Endothelial cell of umbilical vein (primary cell): ENCODE measurements around the gene CNIH2. TPM values are rescaled to one million over a fixed set of nuclear protein-coding genes. Genes with fewer than 3 reads are reported as not detected.

Experiments
- BruUV-seq: library from RNA; stranded (reverse); fragments of 400-500 nt; replicated peaks from 2 replicates; lab custom pipeline; 2021; lab: Mats Ljungman, UMichigan
- CTCF ChIA-PET: fragments of 300-600, 350-600 bp; sonication (Branson Sonifier 250); formaldehyde crosslinking; loops from one replicate; lab custom pipeline; 2021; ENCODE audit warnings: antibody characterized with exemption, inconsistent platforms; lab: Charles Lee
- POLR2A ChIA-PET: fragments of 300-600, 350-600 bp; sonication (Branson Sonifier 250); formaldehyde crosslinking; loops from one replicate; lab custom pipeline; 2021; ENCODE audit warnings: antibody characterized with exemption, inconsistent platforms; lab: Charles Lee
- DNase-seq: peaks from one replicate; pipeline ENCODE4 v3.0.0-alpha.2; 2011; ENCODE audit warnings: low read depth, low spot score
- FAIRE-seq: peaks from 2 replicates; lab custom pipeline; 2011; peaks lifted over from hg19 to GRCh38; lab: Jason Lieb, UNC
- H2AFZ ChIP-seq: 2 replicates; pipeline ENCODE4 v1.6.0; 2012; ENCODE audit warnings: low read depth, low read length, control low read depth, inconsistent platforms
- H3K27ac ChIP-seq: 2 replicates; pipeline ENCODE4 v1.5.1; 2011; ENCODE audit warnings: low read depth, mild to moderate bottlenecking, control low read depth, low read length, moderate library complexity; ENCODE audit not compliant: insufficient read depth
- H3K27me3 ChIP-seq, 2 experiments: 2 replicates each; pipeline versions ENCODE4 v1.6.0 to v1.6.1; 2011; ENCODE audit warnings: low read length in 2 of 2, mixed read lengths in 1 of 2; ENCODE audit not compliant: control insufficient read depth in 2 of 2, insufficient read depth in 2 of 2
- H3K36me3 ChIP-seq, 2 experiments: 2 replicates in 1 of 2; 3 replicates in 1 of 2; pipeline ENCODE4 v1.5.1; 2011; ENCODE audit warnings: low read length in 2 of 2, mild to moderate bottlenecking in 1 of 2, moderate library complexity in 1 of 2; ENCODE audit not compliant: control insufficient read depth in 2 of 2, insufficient read depth in 2 of 2; ENCODE audit errors: extremely low read depth in 1 of 2
- H3K4me1 ChIP-seq: 3 replicates; pipeline ENCODE4 v1.5.1; 2011; ENCODE audit warnings: mild to moderate bottlenecking, low read length; ENCODE audit not compliant: control insufficient read depth, insufficient read depth; ENCODE audit errors: extremely low read depth
- H3K4me2 ChIP-seq: 2 replicates; pipeline ENCODE4 v1.6.1; 2011; ENCODE audit warnings: low read length, control low read depth, mixed read lengths; ENCODE audit not compliant: insufficient read depth
- H3K4me3 ChIP-seq, 3 experiments: fragments of 200-600 bp in 1 of 3; sonication (generic), shearing (Covaris generic) in 1 of 3; replicated peaks in 1 of 3; 2 replicates each; pipeline ENCODE4 v1.5.1; 2011 to 2016; ENCODE audit warnings: control low read depth in 3 of 3, low read length in 3 of 3, mild to moderate bottlenecking in 2 of 3, inconsistent platforms in 1 of 3, low read depth in 1 of 3, moderate library complexity in 1 of 3; ENCODE audit not compliant: insufficient read depth in 1 of 3
- H3K79me2 ChIP-seq: 2 replicates; pipeline ENCODE4 v1.6.0; 2012; ENCODE audit warnings: low read length, inconsistent platforms; ENCODE audit not compliant: control insufficient read depth, insufficient read depth
- H3K9ac ChIP-seq: replicated peaks from 2 replicates; pipeline ENCODE3; 2011; ENCODE audit warnings: low read length, control low read depth; ENCODE audit not compliant: insufficient read depth; ENCODE audit errors: extremely low read depth
- H3K9me1 ChIP-seq: replicated peaks from 3 replicates; pipeline ENCODE4 v1.6.0; 2011; ENCODE audit warnings: mild to moderate bottlenecking, low read length; ENCODE audit not compliant: control insufficient read depth, insufficient read depth; ENCODE audit errors: extremely low read depth
- H3K9me3 ChIP-seq: replicated peaks from 2 replicates; pipeline ENCODE4 v1.5.1; 2012; ENCODE audit warnings: low read length, inconsistent platforms; ENCODE audit not compliant: control insufficient read depth, insufficient read depth
- H4K20me1 ChIP-seq: replicated peaks from 2 replicates; pipeline ENCODE3; 2011; ENCODE audit warnings: mild to moderate bottlenecking, low read length; ENCODE audit not compliant: control insufficient read depth, insufficient read depth; ENCODE audit errors: extremely low read depth
- CTCF ChIP-seq, 2 donors: IDR thresholded peaks; 1 replicate in 1 of 2; 2 replicates in 1 of 2; pipeline ENCODE4 v1.5.1; 2011; ENCODE audit warnings: low read length in 2 of 2, mild to moderate bottlenecking in 2 of 2, moderate library complexity in 2 of 2, control low read depth in 1 of 2, inconsistent platforms in 1 of 2, low read depth in 1 of 2; ENCODE audit not compliant: insufficient read depth in 1 of 2; ENCODE audit errors: extremely low read depth in 1 of 2
- EZH2 ChIP-seq: IDR thresholded peaks from 2 replicates; pipeline ENCODE4 v1.6.1; 2012; ENCODE audit warnings: borderline replicate concordance, low read depth, mild to moderate bottlenecking, moderate library complexity, low read length, inconsistent platforms; ENCODE audit not compliant: severe bottlenecking
- FOS ChIP-seq: IDR thresholded peaks from 2 replicates; pipeline ENCODE4 v1.6.1; 2011; ENCODE audit warnings: mild to moderate bottlenecking, low read length, moderate library complexity, borderline replicate concordance; ENCODE audit not compliant: insufficient read depth
- GATA2 ChIP-seq: IDR thresholded peaks from 2 replicates; pipeline ENCODE4 v1.7.0; 2011; ENCODE audit warnings: low read depth, mild to moderate bottlenecking, moderate library complexity, mixed read lengths, low read length; ENCODE audit not compliant: insufficient read length, insufficient read depth
- JUN ChIP-seq: IDR thresholded peaks from 2 replicates; pipeline ENCODE4 v1.6.1; 2011; ENCODE audit warnings: borderline replicate concordance, low read depth; ENCODE audit not compliant: insufficient read length, insufficient read depth
- MAX ChIP-seq: IDR thresholded peaks from 2 replicates; pipeline ENCODE4 v1.6.1; 2011; ENCODE audit not compliant: insufficient read depth, insufficient read length
- MYC ChIP-seq: IDR thresholded peaks from one replicate; pipeline ENCODE4 v1.6.1; 2011; ENCODE audit warnings: mild to moderate bottlenecking, low read depth, low read length
- POLR2A ChIP-seq: IDR thresholded peaks from 2 replicates; pipeline ENCODE4 v1.6.1; 2012; ENCODE audit warnings: low read depth, mild to moderate bottlenecking, control low read depth, low read length
- POLR2AphosphoS5 ChIP-seq: IDR thresholded peaks from 2 replicates; pipeline ENCODE4 v1.6.1; 2012; ENCODE audit warnings: low read depth, mild to moderate bottlenecking, control low read depth, low read length, moderate library complexity; ENCODE audit not compliant: insufficient read depth
- dilution Hi-C: fragments of 300-500 bp; cut with MboI; formaldehyde crosslinking; loops from one replicate; pipeline ENCODE4 v1.15.0; 2019; ENCODE audit warnings: low sequenced_read_pairs; ENCODE audit not compliant: extremely low pct_ligation_motif_present
- intact Hi-C: fragments of 100-400 bp; cut with micrococcal nuclease; formaldehyde crosslinking; loops from one replicate; pipeline ENCODE4 v1.10.0; 2022
- polyA plus RNA-seq, 4 experiments: library from polyadenylated mRNA; depleted of rRNA in 3 of 4; stranded (reverse) in 3 of 4; unstranded in 1 of 4; fragments of >200 nt; gene quantifications; 2 replicates each; pipeline versions ENCODE4 v1.2.1 to v1.2.3, GENCODE V29; 2011 to 2012; ENCODE audit warnings: missing spikeins in 1 of 4
- total RNA-seq: library from RNA; stranded (reverse); gene quantifications from 2 replicates; pipeline ENCODE4 v1.2.3, GENCODE V29; 2021

The CNIH2 gene
- total and polyA plus RNA-seq, 2 donors (not counting 3 experiments of a cell fraction or from before 2014, with no cell fraction given), result 0.46 to 1.2 TPM

DNA sequence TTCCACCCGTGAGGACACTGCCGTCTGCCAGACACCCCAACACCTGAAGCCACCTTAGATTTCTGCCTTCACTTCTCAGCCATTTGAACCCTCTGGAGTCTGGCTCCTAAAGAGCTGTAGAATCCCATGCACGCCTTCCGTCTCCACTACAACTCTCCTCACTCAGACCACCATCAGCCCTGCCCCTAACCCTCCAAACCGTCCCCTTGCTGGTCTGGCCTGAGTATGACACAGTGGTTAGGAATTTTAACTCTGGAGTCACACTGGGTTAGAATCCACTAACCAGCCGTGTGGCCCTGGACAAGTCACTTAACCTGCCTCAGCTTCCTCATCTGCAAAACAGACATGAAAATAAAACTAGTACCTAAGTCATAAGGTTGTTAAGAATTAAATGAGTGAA is 3.0 kb downstream of the CNIH2 start:
- no peak overlapping the region for H3K4me3 ChIP-seq
- H4K20me1 ChIP-seq, result no peaks in the 10 kb centered on the region
- TF ChIP-seq POLR2AphosphoS5 (no peak), JUN (no peak), CTCF (IDR thresholded peaks at IDR 0.05; ENCODE audit: extremely low read depth in 1 of 2, insufficient read depth in 1 of 2, low read depth in 1 of 2, low read length in 2 of 2) (no peak), MAX (no peak), MYC (no peak), GATA2 (no peak), FOS (no peak), POLR2A (no peak), EZH2 (no peak)
- peaks cover 0 to 4% of the 10 kb centered on the region in 2 experiments for H3K27me3 ChIP-seq
- no peak overlapping the region for H3K27ac ChIP-seq
- no TSS peak for BruUV-seq
- intact Hi-C loops, result no loop called here
- H3K9ac ChIP-seq, result no peak overlapping the region
- no peaks in the 10 kb centered on the region for H3K4me1 ChIP-seq
- no peak for FAIRE-seq
- POLR2A ChIA-PET, result no interaction called here
- H3K36me3 ChIP-seq, result peaks cover 0 to 11% of the 10 kb centered on the region in 2 experiments
- H3K9me1 ChIP-seq, result no peaks in the 10 kb centered on the region
- dilution Hi-C loops, result no loop called here
- H3K79me2 ChIP-seq, result no peaks in the 10 kb centered on the region
- no peak for DNase-seq
- H3K9me3 ChIP-seq, result no peaks in the 10 kb centered on the region
- H2AFZ ChIP-seq, result no peak overlapping the region
- CTCF ChIA-PET, result interaction anchor here (0.6 to 3.2 kb wide), 6 partner anchors 8 to 61 kb away, joined by 3 to 53 read pairs (median 8); partner anchors contain the start of genes RAB1B and YIF1A
- no peak overlapping the region for H3K4me2 ChIP-seq
